Measurements from ENCODE around the gene RCBTB2. TPM values are rescaled to one million over a fixed set of nuclear protein-coding genes. Genes with fewer than 3 reads are reported as not detected.

Gene RCBTB2
- total and polyA plus RNA-seq, 7 experiments from 2014 or later, result 7.6 to 19.7 (median 11.5) TPM

- Mint-ChIP-seq H3K4me3 (no peak overlapping the region), H3K27ac (no peak overlapping the region), H3K4me1 (peaks cover 0 to 50% (median 37%) of the 10 kb centered on the region in 7 donors), H3K9me3 (no peaks in the 10 kb centered on the region), H3K27me3 (no peaks in the 10 kb centered on the region), H3K36me3 (peaks cover 0 to 15% (median 4%) of the 10 kb centered on the region in 5 donors)
- Histone ChIP-seq H3K4me1 (ENCODE audit: control insufficient read depth in 2 of 2, insufficient read depth in 2 of 2, low read length in 2 of 2) (peaks cover 64 to 65% of the 10 kb centered on the region in 2 donors), H3K27ac (ENCODE audit: low read depth, low read length) (peak overlapping the region; percentile 74), H3K36me3 (ENCODE audit: control insufficient read depth in 2 of 3, insufficient read depth in 3 of 3, low read length in 3 of 3) (no peaks in the 10 kb centered on the region), H3K9me3 (ENCODE audit: control insufficient read depth in 2 of 3, low read length in 3 of 3) (no peaks in the 10 kb centered on the region), H3K4me3 (ENCODE audit: low read length) (peak overlapping the region; percentile 73), H3K27me3 (ENCODE audit: control insufficient read depth in 2 of 2, insufficient read depth in 2 of 2, low read length in 2 of 2) (no peaks in the 10 kb centered on the region)
- DNase-seq, result peak in 5 of 9 donors; percentile 45 to 60 (median 53)
- intact Hi-C loops (cut with micrococcal nuclease), result loop anchor here in 1 of 2 donors (5.0 to 10.0 kb wide), 2 partner anchors 191 to 458 kb away; partner anchors contain the start of genes NUDT15 and RB1
- CTCF ChIA-PET, result interaction anchor here (0.7 to 2.7 kb wide), 2 partner anchors 35 to 87 kb away, joined by 3 to 7 read pairs; no protein-coding TSS in a partner anchor
- POLR2A ChIA-PET, result interaction anchor here (0.8 to 5.4 kb wide), 10 partner anchors 10 to 95 kb away, joined by 3 to 79 read pairs (median 8); partner anchors contain the start of gene RCBTB2
- peak; percentile 50 for ATAC-seq
These were observed 39.7 kb downstream of the RCBTB2 start for GRCh38 chr13:48493066-48493765.

- intact Hi-C loops (cut with micrococcal nuclease), result loop anchor here (1.0 to 10.0 kb wide), 8 partner anchors 9 to 458 kb away; partner anchors contain the start of genes LPAR6 (in 1 of the 2), NUDT15 (in 1 of the 2) and RB1 (in 1 of the 2)
These were observed 40.3 kb downstream of the RCBTB2 start for GRCh38 chr13:48492470-48493065.

GRCh38 chr13:48492096-48492440 is 40.8 kb downstream of the RCBTB2 start:
- peaks cover 6 to 56% (median 31%) of the 10 kb centered on the region in 7 donors for H3K4me1 Mint-ChIP-seq
- H3K4me3 Mint-ChIP-seq, result no peak overlapping the region
- H3K36me3 Mint-ChIP-seq, result peaks cover 0 to 22% (median 11%) of the 10 kb centered on the region in 5 donors
- ChIA-PET CTCF (interaction anchor here (1.0 to 2.7 kb wide), 3 partner anchors 40 to 92 kb away, joined by 4 to 7 read pairs (median 5); partner anchors contain the start of gene RCBTB2), POLR2A (interaction anchor here (0.6 to 5.4 kb wide), 23 partner anchors 9 to 455 kb away, joined by 3 to 79 read pairs (median 4); partner anchors contain the start of genes LPAR6, NUDT15 and RCBTB2)
- peak overlapping the region; percentile 73 for H3K4me3 ChIP-seq (ENCODE audit: low read length)
- no peaks in the 10 kb centered on the region for H3K27me3 ChIP-seq (ENCODE audit: control insufficient read depth in 2 of 2, insufficient read depth in 2 of 2, low read length in 2 of 2)
- H3K27ac ChIP-seq (ENCODE audit: low read depth, low read length), result peak overlapping the region; percentile 74
- H3K9me3 Mint-ChIP-seq, result peaks cover 0 to 6% (median 0%) of the 10 kb centered on the region in 11 donors
- ATAC-seq, result peak; percentile 50
- no peaks in the 10 kb centered on the region for H3K27me3 Mint-ChIP-seq
- H3K9me3 ChIP-seq (ENCODE audit: control insufficient read depth in 2 of 3, low read length in 3 of 3), result no peaks in the 10 kb centered on the region
- DNase-seq, result no peak
- no peaks in the 10 kb centered on the region for H3K36me3 ChIP-seq (ENCODE audit: control insufficient read depth in 2 of 3, insufficient read depth in 3 of 3, low read length in 3 of 3)
- intact Hi-C loops (cut with micrococcal nuclease), result loop anchor here (1.0 to 10.0 kb wide), 8 partner anchors 9 to 457 kb away; partner anchors contain the start of genes LPAR6 (in 1 of the 2), NUDT15 (in 1 of the 2) and RB1 (in 1 of the 2)
- no peak overlapping the region for H3K27ac Mint-ChIP-seq
- peaks cover 62 to 65% of the 10 kb centered on the region in 2 donors for H3K4me1 ChIP-seq (ENCODE audit: control insufficient read depth in 2 of 2, insufficient read depth in 2 of 2, low read length in 2 of 2)

More at GRCh38 chr13:48492470-48493065, 40.3 kb downstream of the RCBTB2 start:
- H3K9me3 ChIP-seq (ENCODE audit: control insufficient read depth in 2 of 3, low read length in 3 of 3), result no peaks in the 10 kb centered on the region
- ChIA-PET CTCF (interaction anchor here (0.7 to 2.7 kb wide), 4 partner anchors 35 to 93 kb away, joined by 3 to 7 read pairs (median 4); partner anchors contain the start of gene RCBTB2), POLR2A (interaction anchor here (0.6 to 5.4 kb wide), 20 partner anchors 10 to 455 kb away, joined by 3 to 79 read pairs (median 4); partner anchors contain the start of genes LPAR6, NUDT15 and RCBTB2)
- H3K27me3 Mint-ChIP-seq, result no peaks in the 10 kb centered on the region
- ATAC-seq (peak; percentile 91), DNase-seq (peak; percentile 38 to 79 (median 74))
- H3K4me1 ChIP-seq (ENCODE audit: control insufficient read depth in 2 of 2, insufficient read depth in 2 of 2, low read length in 2 of 2), result peaks cover 67% of the 10 kb centered on the region in 2 donors
- peaks cover 0 to 19% (median 6%) of the 10 kb centered on the region in 5 donors for H3K36me3 Mint-ChIP-seq
- H3K27me3 ChIP-seq (ENCODE audit: control insufficient read depth in 2 of 2, insufficient read depth in 2 of 2, low read length in 2 of 2), result no peaks in the 10 kb centered on the region
- no peak overlapping the region for H3K4me3 Mint-ChIP-seq
- H3K4me1 Mint-ChIP-seq, result peaks cover 1 to 55% (median 34%) of the 10 kb centered on the region in 7 donors
- H3K27ac Mint-ChIP-seq, result no peak overlapping the region
- peak overlapping the region; percentile 74 for H3K27ac ChIP-seq (ENCODE audit: low read depth, low read length)
- peak overlapping the region; percentile 73 for H3K4me3 ChIP-seq (ENCODE audit: low read length)
- no peaks in the 10 kb centered on the region for H3K36me3 ChIP-seq (ENCODE audit: control insufficient read depth in 2 of 3, insufficient read depth in 3 of 3, low read length in 3 of 3)
- peaks cover 0 to 2% (median 0%) of the 10 kb centered on the region in 11 donors for H3K9me3 Mint-ChIP-seq

DNA sequence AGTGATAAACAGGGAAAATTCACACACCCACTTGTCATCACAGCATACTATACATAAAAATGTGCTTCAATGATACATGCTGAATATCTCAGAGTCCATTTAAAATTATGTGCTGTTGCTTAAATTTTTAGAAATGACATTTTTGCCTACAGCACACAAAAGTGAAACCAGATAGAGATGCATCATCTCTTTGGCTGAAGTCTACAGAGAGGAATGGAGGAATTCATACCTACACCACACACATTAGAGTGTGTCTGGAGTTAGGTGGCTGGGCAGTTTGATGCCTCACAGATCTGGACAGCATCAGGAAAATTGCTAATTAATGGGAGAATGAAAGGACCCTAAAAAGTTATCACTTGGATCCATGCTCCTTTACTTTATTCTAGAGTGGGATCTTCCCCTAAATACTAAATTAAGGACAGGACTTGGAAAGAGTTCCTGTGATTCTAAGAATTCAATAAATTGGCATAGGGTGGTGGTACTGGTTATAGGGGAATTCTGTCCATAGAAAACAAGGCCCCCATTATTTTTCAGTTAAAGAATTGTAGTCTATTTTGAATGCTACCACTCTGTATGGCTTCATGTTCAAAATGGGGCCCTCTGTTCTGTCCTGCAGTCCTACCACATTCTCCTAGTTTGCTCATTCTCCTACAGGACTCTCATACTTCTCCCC is 41.3 kb downstream of the RCBTB2 start:
- Mint-ChIP-seq H3K27ac (no peak overlapping the region), H3K4me3 (no peak overlapping the region), H3K9me3 (peaks cover 0 to 6% (median 0%) of the 10 kb centered on the region in 11 donors), H3K36me3 (peaks cover 0 to 22% (median 14%) of the 10 kb centered on the region in 5 donors), H3K4me1 (peaks cover 10 to 56% (median 28%) of the 10 kb centered on the region in 7 donors), H3K27me3 (no peaks in the 10 kb centered on the region)
- Histone ChIP-seq H3K4me1 (ENCODE audit: control insufficient read depth in 2 of 2, insufficient read depth in 2 of 2, low read length in 2 of 2) (peaks cover 61 to 62% of the 10 kb centered on the region in 2 donors), H3K9me3 (ENCODE audit: control insufficient read depth in 2 of 3, low read length in 3 of 3) (no peaks in the 10 kb centered on the region), H3K27me3 (ENCODE audit: control insufficient read depth in 2 of 2, insufficient read depth in 2 of 2, low read length in 2 of 2) (no peaks in the 10 kb centered on the region), H3K4me3 (ENCODE audit: low read length) (peak overlapping the region; percentile 73), H3K36me3 (ENCODE audit: control insufficient read depth in 2 of 3, insufficient read depth in 3 of 3, low read length in 3 of 3) (no peaks in the 10 kb centered on the region), H3K27ac (ENCODE audit: low read depth, low read length) (peak overlapping the region; percentile 74)
- POLR2A ChIA-PET, result interaction anchor here (0.6 to 5.4 kb wide), 20 partner anchors 9 to 454 kb away, joined by 3 to 79 read pairs (median 4); partner anchors contain the start of genes LPAR6, NUDT15 and RCBTB2
- ATAC-seq, result no peak
- DNase-seq, result peak in 1 of 9 donors; percentile 18
- CTCF ChIA-PET, result interaction anchor here (1.0 to 2.7 kb wide), 3 partner anchors 41 to 92 kb away, joined by 4 to 7 read pairs (median 5); partner anchors contain the start of gene RCBTB2
- intact Hi-C loops (cut with micrococcal nuclease), result loop anchor here (1.0 to 10.0 kb wide), 9 partner anchors 8 to 457 kb away; partner anchors contain the start of genes LPAR6 (in 1 of the 2), NUDT15 (in 1 of the 2) and RB1 (in 1 of the 2)

- H3K36me3 Mint-ChIP-seq, result peaks cover 0 to 30% (median 19%) of the 10 kb centered on the region in 5 donors
- ChIA-PET POLR2A (interaction anchor here (1.0 kb wide), 2 partner anchors 42 to 44 kb away, joined by 3 read pairs; partner anchors contain the start of gene RCBTB2), CTCF (no interaction called here)
- DNase-seq (no peak), ATAC-seq (no peak)
- Histone ChIP-seq H3K27ac (ENCODE audit: low read depth, low read length) (peak overlapping the region; percentile 5), H3K4me3 (ENCODE audit: low read length) (peak overlapping the region; percentile 73), H3K9me3 (ENCODE audit: control insufficient read depth in 2 of 3, low read length in 3 of 3) (no peaks in the 10 kb centered on the region), H3K4me1 (ENCODE audit: control insufficient read depth in 2 of 2, insufficient read depth in 2 of 2, low read length in 2 of 2) (peaks cover 53 to 63% of the 10 kb centered on the region in 2 donors), H3K36me3 (ENCODE audit: control insufficient read depth in 2 of 3, insufficient read depth in 3 of 3, low read length in 3 of 3) (no peaks in the 10 kb centered on the region), H3K27me3 (ENCODE audit: control insufficient read depth in 2 of 2, insufficient read depth in 2 of 2, low read length in 2 of 2) (no peaks in the 10 kb centered on the region)
- H3K9me3 Mint-ChIP-seq, result peaks cover 0 to 7% (median 0%) of the 10 kb centered on the region in 11 donors
- intact Hi-C loops (cut with micrococcal nuclease), result loop anchor here (2.0 to 10.0 kb wide), 3 partner anchors 41 to 455 kb away; partner anchors contain the start of genes NUDT15 (in 1 of the 2) and RB1 (in 1 of the 2)
- H3K4me3 Mint-ChIP-seq, result peak overlapping the region in 2 of 10 donors; percentile 15 to 61
- H3K27ac Mint-ChIP-seq, result peak overlapping the region in 3 of 9 donors; percentile 21 to 86 (median 52)
- H3K27me3 Mint-ChIP-seq, result no peaks in the 10 kb centered on the region
- H3K4me1 Mint-ChIP-seq, result peaks cover 19 to 53% (median 24%) of the 10 kb centered on the region in 7 donors
These were observed 42.6 kb downstream of the RCBTB2 start for GRCh38 chr13:48490241-48490640.
